Spleen (tissue), 7 donors: ENCODE measurements around the gene AVPI1.

Experiments
- POLR2AphosphoS5 ChIP-seq, 3 donors: sonication (generic); formaldehyde crosslinking; IDR thresholded peaks; one replicate each; pipeline ENCODE4 v1.5.1; 2017; ENCODE audit warnings: antibody characterized with exemption in 3 of 3
- TF ChIP-seq, protein P1 (sequence below), 11 experiments: fragments of 200-600 bp in 7 of 11; fragments of 450-650 bp in 4 of 11; sonication (generic) in 4 of 11; IDR thresholded peaks in 8 of 11; conservative IDR thresholded peaks in 3 of 11; 1 replicate in 7 of 11; 2 replicates in 4 of 11; pipeline versions ENCODE4 v1.4.0 to v1.8.0; 2016 to 2021; ENCODE audit warnings: antibody characterized with exemption in 11 of 11, inconsistent platforms in 4 of 11, mild to moderate bottlenecking in 1 of 11
- donor health status: DM: no; HTN: no; CAD: no; lungs with moderate emphysema.
- donor health status: DM: no; HTN: no; CAD: no.
- donor health status: DM: no; HTN: no; CAD: no.

- TF ChIP-seq, protein P1, sequence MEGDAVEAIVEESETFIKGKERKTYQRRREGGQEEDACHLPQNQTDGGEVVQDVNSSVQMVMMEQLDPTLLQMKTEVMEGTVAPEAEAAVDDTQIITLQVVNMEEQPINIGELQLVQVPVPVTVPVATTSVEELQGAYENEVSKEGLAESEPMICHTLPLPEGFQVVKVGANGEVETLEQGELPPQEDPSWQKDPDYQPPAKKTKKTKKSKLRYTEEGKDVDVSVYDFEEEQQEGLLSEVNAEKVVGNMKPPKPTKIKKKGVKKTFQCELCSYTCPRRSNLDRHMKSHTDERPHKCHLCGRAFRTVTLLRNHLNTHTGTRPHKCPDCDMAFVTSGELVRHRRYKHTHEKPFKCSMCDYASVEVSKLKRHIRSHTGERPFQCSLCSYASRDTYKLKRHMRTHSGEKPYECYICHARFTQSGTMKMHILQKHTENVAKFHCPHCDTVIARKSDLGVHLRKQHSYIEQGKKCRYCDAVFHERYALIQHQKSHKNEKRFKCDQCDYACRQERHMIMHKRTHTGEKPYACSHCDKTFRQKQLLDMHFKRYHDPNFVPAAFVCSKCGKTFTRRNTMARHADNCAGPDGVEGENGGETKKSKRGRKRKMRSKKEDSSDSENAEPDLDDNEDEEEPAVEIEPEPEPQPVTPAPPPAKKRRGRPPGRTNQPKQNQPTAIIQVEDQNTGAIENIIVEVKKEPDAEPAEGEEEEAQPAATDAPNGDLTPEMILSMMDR (IDR thresholded peaks at IDR 0.05 in 8 of 11, conservative IDR thresholded peaks at IDR 0.05 in 3 of 11), result peak; percentile 70 to 88 (median 83)
- TF ChIP-seq POLR2AphosphoS5 (IDR thresholded peaks at IDR 0.05), result no peak
These were observed 44.5 kb upstream of the AVPI1 start for GRCh38 chr10:97731346-97732051.
